Left ventricle myocardium inferior (tissue), 1 donor: ENCODE data around the gene FEV. TPM values are rescaled to one million over a fixed set of nuclear protein-coding genes. Genes with fewer than 3 reads are reported as not detected.

Experiments
- DNase-seq: peaks from one replicate; pipeline ENCODE4 v3.0.0-alpha.2; 2020
- H3K27ac ChIP-seq: fragments of 200-600 bp; replicated peaks from 2 replicates; pipeline ENCODE4 v1.8.0; 2021
- H3K27me3 ChIP-seq: fragments of 200-600 bp; 2 replicates; pipeline ENCODE4 v1.8.0; 2021; ENCODE audit warnings: low read depth
- H3K36me3 ChIP-seq: fragments of 200-600 bp; 2 replicates; pipeline ENCODE4 v1.8.0; 2021
- H3K4me1 ChIP-seq: fragments of 200-600 bp; 2 replicates; pipeline ENCODE4 v1.8.0; 2021
- H3K4me3 ChIP-seq: fragments of 200-600 bp; 2 replicates; pipeline ENCODE4 v1.8.0; 2021; ENCODE audit warnings: mild to moderate bottlenecking, moderate library complexity
- H3K9me3 ChIP-seq: fragments of 200-600 bp; replicated peaks from 2 replicates; pipeline ENCODE4 v1.8.0; 2021
- intact Hi-C: fragments of 100-400 bp; cut with micrococcal nuclease; formaldehyde crosslinking; loops from one replicate; pipeline ENCODE4 v1.11.0; 2022
- total RNA-seq: library from RNA; stranded (reverse); fragmentation: NEBNext Ultra II Directional; extraction: Animal tissue kit (Norgen Biotek cat#: 25700); gene quantifications from one replicate; pipeline ENCODE4 v1.2.1, GENCODE V29; 2021
- TF ChIP-seq, protein P1 (sequence below): fragments of 200-600 bp; IDR thresholded peaks from 2 replicates; pipeline ENCODE4 v1.8.0; 2021; ENCODE audit warnings: antibody characterized with exemption, mild to moderate bottlenecking, borderline replicate concordance
- donor health status: DM: no; HTN: yes; CAD: no; lungs with severe emphysema.

Gene FEV
- total RNA-seq, 1 donor from 2014 or later = not detected

DNA sequence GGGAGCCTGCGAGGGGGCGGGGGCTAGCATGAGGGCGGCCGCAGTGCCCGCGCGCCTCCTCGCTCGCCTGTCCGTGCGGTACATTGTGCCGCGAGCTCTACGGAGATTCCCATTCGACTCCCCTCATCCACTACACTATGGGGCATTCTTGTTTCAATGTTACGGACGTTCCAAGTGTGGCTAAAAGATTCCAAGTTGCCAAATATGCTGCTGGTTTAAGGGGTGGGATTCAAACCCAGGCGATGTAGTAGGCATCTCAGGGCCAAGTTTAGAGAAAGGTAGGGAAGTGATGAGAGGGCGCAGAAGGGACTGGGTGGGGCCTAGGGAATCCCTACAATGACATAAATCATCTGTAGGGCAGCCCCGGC, 18.3 kb upstream of the FEV start:
- H3K27me3 ChIP-seq = peaks cover 100% of the 10 kb centered on the region
- peak overlapping the region; percentile 35 for H3K4me3 ChIP-seq
- TF ChIP-seq, protein P1, sequence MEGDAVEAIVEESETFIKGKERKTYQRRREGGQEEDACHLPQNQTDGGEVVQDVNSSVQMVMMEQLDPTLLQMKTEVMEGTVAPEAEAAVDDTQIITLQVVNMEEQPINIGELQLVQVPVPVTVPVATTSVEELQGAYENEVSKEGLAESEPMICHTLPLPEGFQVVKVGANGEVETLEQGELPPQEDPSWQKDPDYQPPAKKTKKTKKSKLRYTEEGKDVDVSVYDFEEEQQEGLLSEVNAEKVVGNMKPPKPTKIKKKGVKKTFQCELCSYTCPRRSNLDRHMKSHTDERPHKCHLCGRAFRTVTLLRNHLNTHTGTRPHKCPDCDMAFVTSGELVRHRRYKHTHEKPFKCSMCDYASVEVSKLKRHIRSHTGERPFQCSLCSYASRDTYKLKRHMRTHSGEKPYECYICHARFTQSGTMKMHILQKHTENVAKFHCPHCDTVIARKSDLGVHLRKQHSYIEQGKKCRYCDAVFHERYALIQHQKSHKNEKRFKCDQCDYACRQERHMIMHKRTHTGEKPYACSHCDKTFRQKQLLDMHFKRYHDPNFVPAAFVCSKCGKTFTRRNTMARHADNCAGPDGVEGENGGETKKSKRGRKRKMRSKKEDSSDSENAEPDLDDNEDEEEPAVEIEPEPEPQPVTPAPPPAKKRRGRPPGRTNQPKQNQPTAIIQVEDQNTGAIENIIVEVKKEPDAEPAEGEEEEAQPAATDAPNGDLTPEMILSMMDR = no peak
- H3K9me3 ChIP-seq = no peaks in the 10 kb centered on the region
- H3K4me1 ChIP-seq = peaks cover 22% of the 10 kb centered on the region
- intact Hi-C loops = no loop called here
- H3K27ac ChIP-seq = no peak overlapping the region
- no peaks in the 10 kb centered on the region for H3K36me3 ChIP-seq
- DNase-seq = no peak

DNA sequence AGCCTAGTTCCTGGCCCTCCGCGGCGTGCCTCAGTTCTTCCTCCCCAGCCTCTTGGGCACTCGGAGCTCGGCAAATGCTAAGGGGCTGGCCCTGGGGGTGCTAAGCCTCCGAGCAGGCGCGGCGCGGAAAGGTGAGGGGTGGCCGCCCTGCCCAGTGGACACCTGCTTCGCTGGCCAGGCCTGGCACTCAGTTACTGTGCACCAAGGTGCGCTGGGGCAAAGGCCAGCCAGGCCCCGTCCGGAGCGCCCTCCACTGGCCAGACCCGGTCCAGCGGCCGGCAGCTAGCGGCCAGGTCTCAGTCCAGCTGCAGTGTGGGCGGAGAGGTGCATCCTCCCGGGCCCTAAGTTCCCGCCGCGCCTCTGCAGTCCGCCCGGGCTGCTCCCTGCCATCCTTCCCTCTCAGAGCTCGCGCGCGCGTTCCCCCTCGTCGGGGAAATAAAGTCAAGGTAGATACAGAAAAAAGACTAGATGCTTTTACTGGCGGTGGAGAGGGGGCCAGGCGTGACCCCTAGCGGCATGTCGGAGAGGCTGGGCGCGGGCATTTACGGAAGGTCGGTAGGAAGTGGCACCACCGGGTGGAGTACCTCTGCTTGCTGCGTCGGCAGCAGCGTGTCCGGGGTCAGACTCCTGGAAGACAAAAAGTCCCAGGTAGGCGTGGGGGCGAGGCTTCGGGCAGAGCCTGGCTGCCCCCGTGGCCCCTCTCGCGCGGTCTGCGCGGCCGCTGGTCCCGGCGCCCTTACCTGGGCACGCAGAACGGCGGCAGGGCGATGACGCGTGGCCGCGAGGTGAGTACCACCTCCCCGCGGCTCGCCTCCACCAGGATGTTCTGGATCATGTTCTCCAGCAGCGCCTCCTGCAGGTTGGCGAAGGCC, 17.6 kb upstream of the FEV start:
- no peak for DNase-seq
- Histone ChIP-seq H3K4me3 (peak overlapping the region; percentile 35), H3K9me3 (no peaks in the 10 kb centered on the region), H3K36me3 (no peaks in the 10 kb centered on the region), H3K27ac (no peak overlapping the region), H3K27me3 (peaks cover 100% of the 10 kb centered on the region), H3K4me1 (peaks cover 22% of the 10 kb centered on the region)
- TF ChIP-seq, protein P1 = peak; percentile 31
- intact Hi-C loops = no loop called here

DNA sequence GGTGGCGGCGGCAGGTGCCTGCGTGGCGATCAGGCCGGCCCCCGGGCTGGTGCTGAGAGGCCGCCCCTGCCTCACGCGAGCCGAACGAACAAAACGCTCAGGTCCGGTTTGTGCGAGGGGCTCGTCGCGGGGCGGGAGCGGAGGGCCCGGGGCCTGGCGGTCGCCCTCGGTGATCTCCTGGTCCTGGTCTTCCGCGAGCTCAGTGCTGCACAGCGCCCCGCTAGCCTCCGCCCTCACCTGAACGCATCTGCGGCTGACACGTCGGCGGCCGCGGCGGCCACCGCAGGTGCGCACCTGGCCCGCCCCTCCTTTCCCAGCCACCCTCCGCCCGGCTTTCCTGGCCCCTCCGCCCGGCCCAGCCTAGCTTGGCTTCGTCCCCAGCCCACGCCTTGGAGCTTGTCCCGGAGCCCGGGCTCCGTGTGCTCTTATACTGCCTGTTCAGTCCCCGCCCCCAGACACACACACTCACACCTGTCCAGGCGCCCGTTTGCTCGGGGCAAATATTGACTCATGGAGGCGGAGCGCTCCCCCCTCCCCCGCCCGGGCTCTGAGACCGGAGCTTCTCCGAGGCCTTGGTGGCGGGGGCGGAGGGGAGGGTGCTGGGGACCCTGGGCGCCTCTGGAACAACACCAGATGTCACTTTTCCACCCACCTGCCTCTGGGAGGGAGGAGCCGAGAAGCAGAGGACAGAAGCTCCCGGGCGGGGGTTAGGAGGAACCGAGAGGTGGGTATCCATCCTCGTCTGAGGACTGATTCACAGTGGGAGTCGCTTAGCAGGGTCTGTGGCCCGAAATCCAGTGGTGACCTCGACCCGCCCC, 16.8 kb upstream of the FEV start:
- Histone ChIP-seq H3K4me1 (peaks cover 22% of the 10 kb centered on the region), H3K27ac (no peak overlapping the region), H3K9me3 (no peaks in the 10 kb centered on the region), H3K4me3 (peak overlapping the region; percentile 35), H3K27me3 (peaks cover 100% of the 10 kb centered on the region), H3K36me3 (no peaks in the 10 kb centered on the region)
- TF ChIP-seq, protein P1 = no peak
- no peak for DNase-seq
- intact Hi-C loops = no loop called here

DNA sequence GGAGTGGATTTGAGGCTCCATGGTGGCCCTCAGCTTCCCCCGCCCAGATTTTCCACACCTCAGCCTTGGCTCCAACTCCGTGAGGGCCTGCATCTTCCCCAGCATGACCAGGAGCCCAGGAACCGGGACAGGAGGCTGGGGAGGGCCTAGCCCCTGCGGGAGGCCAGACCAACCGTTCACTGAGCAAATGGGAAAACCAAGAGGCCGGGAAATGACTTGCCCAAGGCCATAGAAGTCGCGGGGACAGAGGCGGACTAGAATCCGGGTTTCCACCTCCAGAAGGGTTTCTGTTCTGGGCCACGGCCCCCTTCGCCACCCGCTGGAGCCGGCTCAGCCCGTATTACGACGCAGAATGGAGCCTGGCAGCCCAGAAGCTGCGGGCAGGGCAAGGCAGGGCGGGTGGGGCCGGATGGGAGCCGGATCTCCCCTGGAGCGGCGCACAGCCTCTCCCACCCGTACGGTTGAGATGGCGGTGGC, 16.2 kb upstream of the FEV start:
- Histone ChIP-seq H3K4me1 (peaks cover 25% of the 10 kb centered on the region), H3K4me3 (peak overlapping the region; percentile 35), H3K27ac (no peak overlapping the region), H3K27me3 (peaks cover 100% of the 10 kb centered on the region), H3K36me3 (no peaks in the 10 kb centered on the region), H3K9me3 (no peaks in the 10 kb centered on the region)
- no peak for DNase-seq
- TF ChIP-seq, protein P1 = no peak
- intact Hi-C loops = no loop called here

DNA sequence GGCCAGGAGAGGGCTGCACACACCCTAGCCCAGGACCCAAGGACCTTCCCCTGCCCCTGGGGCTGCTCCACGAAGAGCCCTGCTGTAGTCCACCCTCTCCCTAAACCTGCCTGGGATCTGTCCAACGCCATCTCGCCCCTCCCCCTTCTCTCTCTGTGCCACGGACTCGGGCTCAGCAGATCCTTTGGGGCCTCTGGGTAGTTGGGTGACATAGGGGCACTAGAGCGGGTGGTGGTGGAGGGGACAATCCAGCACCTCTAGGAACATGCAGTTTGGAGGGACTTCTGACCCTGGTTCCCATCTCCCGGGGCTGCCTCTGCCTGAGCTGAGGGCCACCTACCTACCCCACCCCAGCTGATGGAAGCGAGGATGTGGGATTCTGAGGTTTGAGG, 15.6 kb upstream of the FEV start:
- Histone ChIP-seq H3K27me3 (peaks cover 100% of the 10 kb centered on the region), H3K27ac (no peak overlapping the region), H3K9me3 (no peaks in the 10 kb centered on the region), H3K4me1 (peaks cover 31% of the 10 kb centered on the region), H3K4me3 (no peak overlapping the region), H3K36me3 (no peaks in the 10 kb centered on the region)
- TF ChIP-seq, protein P1 = no peak
- DNase-seq = no peak
- intact Hi-C loops = no loop called here
